GM12864 (cell line): ENCODE measurements around the gene GABRB1.

ENCODE experiments used
- DNase-seq: peaks from one replicate; pipeline ENCODE4 v3.0.0-alpha.2; 2011; ENCODE audit warnings: low read depth
- H3K4me3 ChIP-seq: 2 replicates; pipeline ENCODE4 v1.5.1; 2011; ENCODE audit warnings: mild to moderate bottlenecking, low read depth, low read length, control low read depth
- CTCF ChIP-seq: IDR thresholded peaks from 2 replicates; pipeline ENCODE4 v1.5.1; 2011; ENCODE audit warnings: low read depth, mild to moderate bottlenecking, moderate library complexity, low read length, control low read depth, inconsistent platforms; ENCODE audit errors: missing control alignments

The GABRB1 gene

GRCh38 chr4:47425628-47426027 is 394.3 kb downstream of the GABRB1 start:
- TF ChIP-seq CTCF, result no peak
- no peak for DNase-seq
- no peak overlapping the region for H3K4me3 ChIP-seq

- TF ChIP-seq CTCF, result no peak
- no peak for DNase-seq
- no peak overlapping the region for H3K4me3 ChIP-seq
Observed at GRCh38 chr4:47427935-47428334, 396.6 kb downstream of the GABRB1 start.

GRCh38 chr4:47432749-47433148 is 401.4 kb downstream of the GABRB1 start:
- no peak for DNase-seq
- TF ChIP-seq CTCF, result no peak
- H3K4me3 ChIP-seq, result no peak overlapping the region

GRCh38 chr4:47434931-47435330 is 403.6 kb downstream of the GABRB1 start:
- DNase-seq, result no peak
- no peak overlapping the region for H3K4me3 ChIP-seq
- TF ChIP-seq CTCF, result no peak

GRCh38 chr4:47442980-47443379 is 411.6 kb downstream of the GABRB1 start:
- DNase-seq, result peak; percentile 16
- no peak for TF ChIP-seq CTCF
- H3K4me3 ChIP-seq, result no peak overlapping the region

GRCh38 chr4:47444031-47444430 is 412.7 kb downstream of the GABRB1 start:
- no peak for TF ChIP-seq CTCF
- H3K4me3 ChIP-seq, result no peak overlapping the region
- DNase-seq, result no peak

GRCh38 chr4:47451657-47452056 is 420.3 kb downstream of the GABRB1 start:
- TF ChIP-seq CTCF, result no peak
- DNase-seq, result no peak
- no peak overlapping the region for H3K4me3 ChIP-seq
